OCI-LY7 (cell line): ENCODE measurements around the gene CD81.

Experiments used
- EZH2phosphoT487 ChIP-seq: fragments of 200-600 bp; sonication (generic); IDR thresholded peaks from 2 replicates; pipeline ENCODE4 v1.6.1; 2018; ENCODE audit warnings: low read depth, borderline replicate concordance, mild to moderate bottlenecking, mixed run types, antibody characterized with exemption, low read length, moderate library complexity, mixed read lengths
- TF ChIP-seq, protein P1 (sequence below): fragments of 200-600 bp; sonication (generic); conservative IDR thresholded peaks from 2 replicates; pipeline ENCODE4 v1.5.1; 2014; ENCODE audit warnings: mild to moderate bottlenecking, antibody characterized with exemption, low read length, moderate library complexity, mixed read lengths

DNA sequence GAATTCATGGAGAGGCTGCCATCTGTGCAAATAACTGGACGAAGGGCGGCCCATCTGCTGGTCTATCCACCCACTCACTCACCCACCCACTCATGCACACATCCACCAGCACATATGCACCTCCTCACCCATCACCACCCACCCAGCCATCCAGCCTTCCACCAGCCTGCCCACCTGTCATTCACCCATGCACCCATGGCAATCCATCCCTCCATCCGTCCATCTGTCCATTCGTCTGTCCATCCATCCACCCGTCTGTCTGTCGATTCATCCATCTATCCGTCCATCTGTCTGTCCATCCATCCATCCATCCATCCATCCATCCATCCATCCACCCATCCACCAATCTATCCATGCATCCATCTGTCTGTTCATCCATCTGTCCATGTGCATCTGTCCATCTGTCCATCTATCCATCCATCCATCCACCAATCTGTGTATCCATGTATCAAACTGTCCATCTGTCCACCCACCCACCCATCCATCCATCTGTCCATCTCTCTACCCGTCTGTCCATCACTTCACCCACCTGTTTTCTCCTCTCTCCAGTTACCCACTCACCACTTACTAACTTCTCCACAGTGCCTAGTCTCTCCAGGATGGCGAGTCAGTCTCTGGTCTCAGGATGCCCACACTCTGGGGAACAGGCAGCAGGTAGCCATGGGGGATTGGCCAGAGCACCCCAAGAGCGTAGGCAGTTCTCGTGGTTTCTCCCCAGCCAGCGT lies 58.3 kb downstream of the CD81 start:
- TF ChIP-seq, protein P1, sequence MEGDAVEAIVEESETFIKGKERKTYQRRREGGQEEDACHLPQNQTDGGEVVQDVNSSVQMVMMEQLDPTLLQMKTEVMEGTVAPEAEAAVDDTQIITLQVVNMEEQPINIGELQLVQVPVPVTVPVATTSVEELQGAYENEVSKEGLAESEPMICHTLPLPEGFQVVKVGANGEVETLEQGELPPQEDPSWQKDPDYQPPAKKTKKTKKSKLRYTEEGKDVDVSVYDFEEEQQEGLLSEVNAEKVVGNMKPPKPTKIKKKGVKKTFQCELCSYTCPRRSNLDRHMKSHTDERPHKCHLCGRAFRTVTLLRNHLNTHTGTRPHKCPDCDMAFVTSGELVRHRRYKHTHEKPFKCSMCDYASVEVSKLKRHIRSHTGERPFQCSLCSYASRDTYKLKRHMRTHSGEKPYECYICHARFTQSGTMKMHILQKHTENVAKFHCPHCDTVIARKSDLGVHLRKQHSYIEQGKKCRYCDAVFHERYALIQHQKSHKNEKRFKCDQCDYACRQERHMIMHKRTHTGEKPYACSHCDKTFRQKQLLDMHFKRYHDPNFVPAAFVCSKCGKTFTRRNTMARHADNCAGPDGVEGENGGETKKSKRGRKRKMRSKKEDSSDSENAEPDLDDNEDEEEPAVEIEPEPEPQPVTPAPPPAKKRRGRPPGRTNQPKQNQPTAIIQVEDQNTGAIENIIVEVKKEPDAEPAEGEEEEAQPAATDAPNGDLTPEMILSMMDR = no peak
- no peak for TF ChIP-seq EZH2phosphoT487
